Measurements from ENCODE around the gene COQ7.

The COQ7 gene

DNA sequence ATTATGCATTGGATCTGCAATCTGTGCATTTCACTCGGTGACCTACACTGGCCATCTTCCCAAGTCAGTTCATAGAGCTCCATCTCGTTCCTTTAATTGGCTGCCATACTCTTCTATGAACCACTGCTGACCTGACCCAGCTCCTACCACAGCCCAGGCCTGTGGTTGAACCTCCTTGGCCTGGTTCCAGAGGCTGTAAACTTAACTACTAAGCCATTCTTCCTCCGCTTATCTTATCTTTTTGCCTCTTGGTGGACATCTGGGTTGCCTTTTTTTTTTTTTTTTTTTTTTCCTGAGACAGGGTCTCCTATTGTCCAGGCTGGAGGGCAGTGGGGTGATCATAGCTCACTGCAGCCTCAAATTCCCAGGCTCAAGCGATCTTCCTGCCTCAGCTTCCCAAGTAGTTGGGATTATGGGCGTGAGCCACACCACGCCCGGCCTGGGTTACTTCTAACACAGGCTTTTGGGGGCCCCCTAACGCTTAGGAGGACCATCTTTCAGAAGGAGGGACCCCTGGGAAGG, 18.3 kb downstream of the COQ7 start:
- in situ Hi-C loops (cut with HindIII; ENCODE audit: low sequenced_read_pairs) = no loop called here

DNA sequence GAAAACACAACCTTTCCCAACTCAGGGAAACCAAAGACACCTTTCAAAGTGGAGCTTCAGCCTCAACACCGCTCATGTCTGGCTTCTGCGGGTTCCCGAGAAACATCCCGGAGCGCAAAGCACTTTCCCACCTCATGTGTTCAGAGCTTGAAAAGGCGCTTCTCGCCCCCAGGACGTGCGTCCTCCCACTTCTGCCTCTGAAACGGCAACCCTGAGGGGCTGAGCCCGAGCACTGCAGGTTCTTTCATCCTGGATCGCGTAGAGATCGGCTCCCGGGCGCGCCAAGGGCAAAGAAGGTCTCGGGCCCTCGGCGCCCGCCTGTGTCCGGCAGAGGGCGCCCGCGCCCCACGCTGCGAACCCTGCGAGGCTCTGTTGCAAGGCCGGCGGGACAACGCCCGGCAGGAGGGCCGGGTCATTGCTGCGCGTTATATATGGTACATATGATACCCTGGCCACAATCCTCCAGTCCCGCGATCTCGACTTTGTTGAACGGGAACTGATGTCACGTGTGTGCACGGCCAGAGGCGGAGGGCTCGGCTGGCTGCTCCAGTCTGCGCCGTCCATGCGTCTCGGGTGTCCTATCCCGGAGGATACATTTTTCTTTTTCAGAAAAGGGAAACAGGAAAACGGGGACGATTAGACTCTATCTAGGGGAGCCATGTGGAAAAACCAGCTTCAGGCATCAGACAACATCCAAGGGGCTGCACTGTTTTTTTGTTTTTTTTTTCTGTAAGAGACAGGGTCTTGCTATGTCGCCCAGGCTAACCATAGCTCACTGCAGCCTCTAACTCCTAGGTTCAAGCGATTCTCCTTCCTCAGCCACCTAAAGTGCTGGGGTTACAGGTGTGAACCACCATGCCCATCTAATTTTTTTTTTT, 19.1 kb downstream of the COQ7 start:
- in situ Hi-C loops (cut with HindIII; ENCODE audit: low sequenced_read_pairs) = no loop called here

DNA sequence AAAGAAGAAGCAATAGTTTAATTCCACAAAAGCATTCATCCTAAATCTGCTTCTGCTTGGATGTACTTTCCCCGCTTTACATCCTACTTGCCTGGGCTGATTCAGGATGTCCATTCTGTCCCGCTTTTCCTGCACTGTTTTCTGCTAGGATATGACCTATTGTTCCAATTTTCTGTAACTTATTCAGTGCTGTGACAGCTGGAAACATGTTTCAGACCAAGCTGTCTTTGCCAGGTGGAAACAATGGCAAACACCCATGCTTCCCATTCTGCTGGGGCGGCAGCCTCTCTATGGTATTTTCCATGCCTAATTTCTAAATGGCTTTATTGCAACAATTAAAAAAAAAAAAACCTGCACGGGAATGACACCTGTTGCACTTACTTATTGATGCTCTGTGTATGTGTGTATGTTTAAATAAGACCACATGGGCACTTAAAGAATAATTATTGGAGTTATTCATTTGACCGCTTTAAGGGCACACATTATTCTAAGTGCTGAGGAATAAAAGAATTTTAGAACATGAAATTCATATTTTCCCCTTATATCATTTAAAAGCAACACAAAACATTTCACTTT, 21.0 kb downstream of the COQ7 start:
- in situ Hi-C loops (cut with HindIII; ENCODE audit: low sequenced_read_pairs) = no loop called here

DNA sequence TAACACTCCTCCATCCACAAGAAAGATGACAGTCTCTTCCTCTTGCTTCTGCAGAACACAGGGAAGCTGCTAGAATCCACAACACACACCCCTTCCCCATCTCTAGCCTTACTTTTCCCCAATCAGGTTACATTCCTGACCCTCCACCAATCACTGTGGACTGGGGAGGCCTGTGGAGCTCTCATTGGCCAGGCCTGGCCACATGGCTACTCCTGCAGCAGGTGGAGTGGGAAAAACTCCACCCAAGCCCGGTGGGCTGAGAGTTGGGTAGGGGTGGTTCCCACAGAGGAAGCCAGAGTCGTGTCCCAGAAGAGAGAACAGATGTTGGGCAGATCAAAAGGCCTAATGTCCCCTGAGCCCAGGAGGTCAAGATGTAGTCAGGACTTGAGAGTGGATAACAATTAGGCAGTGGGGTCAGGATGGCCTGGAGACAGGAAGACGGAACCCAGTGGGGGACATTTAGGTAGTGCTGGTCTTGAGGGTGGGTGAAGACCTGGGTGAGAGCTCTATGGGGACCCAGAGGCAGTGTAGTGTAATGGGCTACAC, 22.1 kb downstream of the COQ7 start:
- in situ Hi-C loops (cut with HindIII; ENCODE audit: low sequenced_read_pairs) = no loop called here

DNA sequence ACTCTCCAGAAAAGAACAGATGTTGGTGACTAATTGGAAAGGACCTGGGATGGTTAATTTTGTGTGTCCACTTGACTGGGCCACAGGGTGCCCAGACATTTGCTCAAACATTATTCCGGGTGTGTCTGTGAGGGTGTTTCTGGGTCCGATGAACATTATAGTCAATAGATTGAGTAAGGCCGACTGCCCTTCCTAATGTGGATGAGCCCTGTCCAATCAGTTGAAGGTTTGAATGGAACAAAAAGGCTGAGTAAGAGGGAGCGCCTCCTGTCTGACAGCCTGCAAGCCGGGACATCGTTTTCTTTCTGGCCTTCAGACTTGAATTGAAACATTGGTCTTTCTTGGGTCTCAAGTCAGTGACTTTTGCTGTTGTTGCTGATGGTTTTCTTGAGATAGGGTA, 23.5 kb downstream of the COQ7 start:
- in situ Hi-C loops (cut with HindIII; ENCODE audit: low sequenced_read_pairs) = no loop called here

DNA sequence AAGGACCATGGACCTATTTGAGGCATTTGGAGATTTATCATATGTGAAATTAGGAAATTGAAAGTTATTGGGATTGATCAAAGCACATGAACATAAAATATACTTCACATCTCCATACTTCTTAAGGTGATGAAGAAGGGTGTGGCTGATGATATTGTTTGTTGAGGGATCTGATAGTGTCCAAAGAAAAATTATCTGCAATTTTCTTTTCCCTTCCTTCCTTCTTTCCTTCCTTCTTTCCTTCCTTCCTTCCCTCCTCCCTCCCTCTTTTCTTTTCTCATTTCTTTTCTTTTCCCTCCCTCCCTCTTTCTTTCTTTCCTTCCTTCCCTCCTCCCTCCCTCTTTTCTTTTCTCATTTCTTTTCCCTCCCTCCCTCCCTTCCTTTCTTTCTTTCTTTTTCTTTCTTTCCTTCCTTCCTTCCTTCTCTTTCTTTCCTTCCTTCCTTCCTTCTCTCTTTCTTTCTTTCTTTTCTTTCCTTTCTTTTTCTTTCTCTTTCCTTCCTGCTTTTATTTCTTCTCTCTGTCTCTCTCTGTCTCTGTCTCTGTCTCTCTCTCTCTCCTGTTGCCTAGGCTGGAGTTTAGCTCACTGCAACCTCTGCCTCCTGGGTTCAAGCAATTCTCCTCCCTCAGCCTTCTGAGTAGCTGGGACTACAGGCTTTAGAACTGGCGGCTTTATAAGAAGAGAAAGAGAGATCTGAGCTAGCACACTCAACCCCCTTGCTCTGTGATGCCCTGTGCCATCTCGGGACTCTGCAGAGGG, 25.4 kb downstream of the COQ7 start:
- in situ Hi-C loops (cut with HindIII; ENCODE audit: low sequenced_read_pairs) = no loop called here

DNA sequence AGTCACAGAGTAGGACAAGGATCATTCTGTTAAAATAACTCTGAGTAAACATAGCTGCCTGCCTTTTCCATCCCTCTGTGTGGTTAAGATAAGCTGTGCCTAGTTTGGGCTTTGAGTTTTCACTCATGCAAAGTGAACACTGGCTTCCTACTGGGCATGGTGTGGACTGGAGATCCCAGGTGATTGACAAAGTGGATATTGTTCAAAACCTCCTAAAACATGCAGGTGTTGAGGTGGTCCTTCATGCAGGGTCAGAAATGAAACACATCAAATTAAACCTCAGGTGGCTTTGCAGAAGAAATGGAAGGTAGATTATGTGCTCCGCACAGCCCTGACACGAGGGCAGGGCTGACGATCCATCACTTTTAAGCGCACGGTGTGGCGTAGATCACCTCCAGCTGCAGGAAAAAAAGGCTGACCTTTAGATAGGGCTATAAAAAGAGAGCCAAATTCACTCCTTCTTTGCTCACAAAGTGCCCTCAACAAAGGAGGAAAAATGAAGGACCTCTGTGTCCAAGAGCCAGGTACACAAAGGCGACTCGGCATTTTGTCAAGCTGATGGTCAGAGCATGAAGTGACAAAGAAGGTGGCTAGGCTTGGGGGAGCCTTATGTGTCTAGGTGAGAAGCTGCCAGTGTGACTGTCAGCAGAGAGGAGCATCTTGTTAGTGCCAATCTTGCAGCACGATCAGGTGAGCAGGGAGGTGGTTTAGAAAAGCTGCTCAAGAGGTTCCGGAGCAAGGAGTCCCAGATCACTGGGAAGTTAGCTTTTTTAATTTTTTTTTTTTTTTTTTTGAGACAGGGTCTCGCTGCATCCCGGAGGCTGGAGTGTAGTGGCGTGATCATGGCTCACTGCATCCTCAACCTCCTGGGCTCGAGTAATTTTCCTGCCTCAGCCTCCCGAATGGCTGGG, 26.5 kb downstream of the COQ7 start:
- in situ Hi-C loops (cut with HindIII; ENCODE audit: low sequenced_read_pairs) = no loop called here

DNA sequence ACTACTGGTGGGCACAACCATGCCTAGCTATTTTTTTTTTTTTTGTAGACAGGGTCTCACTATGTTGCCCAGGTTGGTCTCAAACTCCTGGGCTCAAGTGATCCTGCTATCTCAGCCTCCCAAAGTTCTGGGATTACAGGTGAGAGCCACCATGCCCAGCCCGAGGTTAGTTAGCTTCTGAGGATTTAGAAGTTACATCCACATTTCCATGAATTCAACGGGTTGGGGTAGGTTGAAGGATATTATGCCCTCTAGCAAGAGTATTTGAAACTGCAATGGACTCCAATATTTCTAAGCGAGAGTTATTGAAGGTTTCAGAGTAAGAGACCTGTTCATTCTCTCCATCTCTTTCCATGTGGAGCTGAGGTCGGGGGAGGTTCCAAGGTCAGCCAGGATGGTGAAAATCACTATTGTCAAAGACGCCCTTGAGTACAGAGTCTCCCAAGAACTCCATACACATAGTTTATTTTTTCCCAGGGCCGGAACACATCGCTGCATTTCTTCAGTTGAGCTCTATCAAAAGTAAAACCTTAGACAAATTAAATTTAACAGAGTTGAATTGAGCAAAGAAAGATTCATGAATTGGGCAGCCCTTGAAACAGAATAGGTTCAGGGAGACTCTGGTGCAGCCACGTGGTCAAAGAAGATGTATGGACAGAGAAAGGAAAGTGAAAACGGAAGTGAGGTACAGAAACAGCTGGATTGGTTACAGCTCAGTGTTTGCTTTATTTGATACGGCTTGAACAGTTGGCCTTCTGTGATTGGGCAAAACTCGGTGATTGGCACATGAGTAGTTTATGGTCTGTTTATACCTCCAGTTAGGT, 27.3 kb downstream of the COQ7 start:
- in situ Hi-C loops (cut with HindIII; ENCODE audit: low sequenced_read_pairs) = loop anchor here (5.0 kb wide), 1 partner anchor 88 kb away; no protein-coding TSS in a partner anchor

DNA sequence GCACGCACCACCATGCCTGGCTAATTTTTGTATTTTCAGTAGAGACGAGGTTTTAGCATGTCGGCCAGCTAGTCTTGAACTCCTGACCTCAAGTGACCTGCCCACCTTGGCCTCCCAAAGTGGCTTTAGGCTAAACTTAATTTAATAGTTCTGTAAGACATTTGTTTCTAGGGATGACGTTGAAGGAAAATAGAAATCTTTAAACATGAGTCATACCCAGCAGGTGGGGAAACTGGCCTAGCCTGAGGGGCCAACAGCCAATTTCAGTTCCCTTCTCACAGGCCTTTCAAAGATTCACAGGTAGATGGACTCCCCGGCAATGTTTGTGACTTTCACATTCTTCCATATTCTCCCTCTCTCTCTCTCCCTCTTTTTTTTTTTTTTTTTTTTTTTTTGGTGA, 28.2 kb downstream of the COQ7 start:
- in situ Hi-C loops (cut with HindIII; ENCODE audit: low sequenced_read_pairs) = loop anchor here (5.0 kb wide), 1 partner anchor 87 kb away; no protein-coding TSS in a partner anchor

DNA sequence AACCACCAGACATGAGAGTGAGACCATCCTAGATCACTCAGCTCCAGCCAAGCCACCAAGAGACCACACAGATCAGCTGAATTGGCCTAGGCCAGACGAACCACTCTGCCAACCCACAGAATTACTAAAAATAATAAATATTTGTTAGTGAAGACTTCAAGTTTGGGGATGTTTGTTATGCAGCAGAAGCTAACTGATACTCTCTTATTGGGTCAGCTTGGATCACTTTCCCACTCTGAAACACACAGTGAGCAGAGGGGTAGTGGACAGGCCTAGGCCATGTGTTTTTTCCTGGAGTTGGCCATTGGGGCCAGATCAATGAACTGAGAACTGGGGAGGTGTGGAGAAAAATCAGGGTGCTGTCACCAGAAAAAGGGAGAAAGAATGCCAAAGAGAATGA, 30.8 kb downstream of the COQ7 start:
- in situ Hi-C loops (cut with HindIII; ENCODE audit: low sequenced_read_pairs) = loop anchor here (5.0 kb wide), 1 partner anchor 84 kb away; no protein-coding TSS in a partner anchor

DNA sequence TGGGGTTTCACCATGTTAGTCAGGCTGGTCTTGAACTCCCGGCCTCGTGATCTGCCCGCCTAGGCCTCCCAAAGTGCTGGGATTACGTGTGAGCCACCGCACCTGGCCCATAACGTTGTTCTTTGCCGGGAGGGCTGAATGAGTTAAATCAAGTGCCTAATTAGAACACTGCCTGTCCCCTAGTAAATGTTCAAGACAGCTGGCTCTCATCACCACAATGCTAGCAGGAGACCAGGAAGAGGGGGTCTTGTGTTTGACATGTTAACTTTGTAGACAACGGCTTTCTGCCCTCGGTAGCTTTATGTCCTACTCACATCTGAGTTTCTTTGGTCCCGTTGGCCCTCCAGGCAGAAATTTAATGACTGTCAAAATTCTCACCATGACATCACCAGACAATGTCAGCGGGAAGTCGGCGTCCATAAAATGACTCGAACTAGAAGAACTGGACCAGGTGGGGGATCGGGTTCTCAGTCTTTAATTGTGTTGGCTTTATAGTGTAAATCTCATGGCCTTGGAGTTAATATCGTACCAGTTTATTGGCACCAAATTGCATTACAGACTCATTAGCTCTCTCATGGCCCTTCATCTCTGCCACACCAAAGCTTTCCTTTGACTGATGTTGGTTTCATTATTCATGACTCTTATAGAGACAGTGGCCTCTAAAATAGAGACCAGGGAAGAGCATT, 34.9 kb downstream of the COQ7 start:
- in situ Hi-C loops (cut with HindIII; ENCODE audit: low sequenced_read_pairs) = no loop called here

DNA sequence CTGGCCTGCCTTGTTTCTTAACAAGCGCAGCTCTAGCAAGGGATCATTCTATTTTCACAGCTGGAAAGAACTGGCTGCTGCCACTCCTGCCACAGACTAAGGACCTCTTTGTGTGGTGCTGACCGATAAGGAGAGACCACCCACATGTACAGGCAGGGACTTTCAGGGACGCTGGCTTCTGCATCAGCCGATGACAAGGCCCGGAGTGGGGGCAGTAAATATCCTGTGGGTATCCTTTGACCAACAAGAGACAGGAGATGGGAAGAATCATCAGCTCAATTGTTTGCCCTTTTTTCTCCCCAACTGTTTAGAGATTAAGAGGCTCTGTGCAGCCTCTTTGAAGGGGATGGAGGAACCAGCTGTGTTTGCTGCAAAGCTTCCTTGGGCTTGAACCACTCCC, 37.2 kb downstream of the COQ7 start:
- in situ Hi-C loops (cut with HindIII; ENCODE audit: low sequenced_read_pairs) = no loop called here

DNA sequence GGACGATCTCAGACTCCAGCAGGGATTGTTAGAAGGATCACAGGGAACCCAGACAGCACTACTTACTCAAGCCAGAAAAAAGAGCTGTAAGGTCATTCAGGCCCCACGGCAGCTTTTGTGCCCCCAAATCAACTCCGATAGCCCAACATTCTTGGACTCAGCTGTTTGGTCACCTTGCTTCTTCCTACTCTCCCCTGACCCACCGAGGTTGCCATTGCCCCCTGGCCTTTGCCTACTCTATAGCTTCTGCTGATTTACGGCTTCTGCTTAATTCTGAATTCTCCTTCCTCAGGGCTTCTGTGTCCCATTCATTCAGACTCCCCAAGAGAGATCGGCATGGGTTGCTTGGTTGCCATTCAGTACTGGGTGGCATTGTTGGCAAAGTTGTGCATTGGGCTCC, 37.7 kb downstream of the COQ7 start:
- in situ Hi-C loops (cut with HindIII; ENCODE audit: low sequenced_read_pairs) = no loop called here

DNA sequence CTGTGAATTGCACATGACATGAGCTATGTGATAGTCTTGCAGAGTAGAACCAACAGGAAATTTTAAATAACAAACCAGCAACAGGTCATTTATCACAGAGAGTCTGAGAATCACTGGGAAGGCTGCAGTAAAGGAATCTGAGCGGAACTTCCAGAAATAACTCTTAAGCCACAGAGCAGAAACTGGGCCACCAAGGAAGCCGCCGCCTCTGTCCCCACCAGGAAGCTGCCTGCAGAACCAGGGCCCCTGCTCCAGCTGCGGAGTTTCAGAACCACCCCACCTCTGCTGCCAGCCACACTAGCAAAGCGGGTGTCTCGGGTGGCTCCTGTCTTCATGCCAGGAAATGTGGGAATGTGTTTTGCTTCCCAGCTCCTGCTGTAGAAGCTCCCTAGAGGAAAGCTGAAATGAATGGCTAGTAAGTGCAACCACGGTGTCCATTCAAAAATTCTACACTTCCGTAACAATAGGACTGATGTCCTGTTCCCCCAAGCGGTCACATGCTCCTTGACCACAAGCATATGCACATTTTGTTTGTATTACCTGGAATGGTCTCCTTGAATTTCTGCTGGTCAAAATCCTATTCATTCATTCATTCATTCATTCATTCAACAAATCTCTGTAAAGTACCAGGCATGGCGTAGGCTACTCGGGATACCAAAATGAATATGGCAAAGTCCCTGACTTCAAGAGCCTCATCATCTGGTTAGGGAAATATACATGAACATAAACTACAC, 38.6 kb downstream of the COQ7 start:
- in situ Hi-C loops (cut with HindIII; ENCODE audit: low sequenced_read_pairs) = no loop called here

DNA sequence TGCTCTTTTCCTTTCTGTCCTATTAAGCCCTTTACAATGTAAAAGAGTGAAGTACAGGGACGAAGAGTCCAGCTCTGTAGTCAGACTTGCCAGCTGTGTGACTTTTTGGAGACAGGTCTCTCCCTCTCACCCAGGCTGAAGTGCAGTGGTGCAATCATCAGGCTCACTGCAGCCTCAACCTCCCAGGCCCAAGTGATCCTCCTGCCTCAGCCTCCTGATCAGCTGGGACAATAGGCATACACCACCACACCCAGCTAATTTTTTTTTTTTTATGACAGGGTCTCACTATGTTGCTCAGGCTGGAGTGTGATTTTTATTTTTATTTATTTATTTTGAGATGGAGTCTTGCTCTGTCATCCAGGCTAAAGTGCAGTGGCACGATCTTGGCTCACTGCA, 39.2 kb downstream of the COQ7 start:
- in situ Hi-C loops (cut with HindIII; ENCODE audit: low sequenced_read_pairs) = no loop called here

DNA sequence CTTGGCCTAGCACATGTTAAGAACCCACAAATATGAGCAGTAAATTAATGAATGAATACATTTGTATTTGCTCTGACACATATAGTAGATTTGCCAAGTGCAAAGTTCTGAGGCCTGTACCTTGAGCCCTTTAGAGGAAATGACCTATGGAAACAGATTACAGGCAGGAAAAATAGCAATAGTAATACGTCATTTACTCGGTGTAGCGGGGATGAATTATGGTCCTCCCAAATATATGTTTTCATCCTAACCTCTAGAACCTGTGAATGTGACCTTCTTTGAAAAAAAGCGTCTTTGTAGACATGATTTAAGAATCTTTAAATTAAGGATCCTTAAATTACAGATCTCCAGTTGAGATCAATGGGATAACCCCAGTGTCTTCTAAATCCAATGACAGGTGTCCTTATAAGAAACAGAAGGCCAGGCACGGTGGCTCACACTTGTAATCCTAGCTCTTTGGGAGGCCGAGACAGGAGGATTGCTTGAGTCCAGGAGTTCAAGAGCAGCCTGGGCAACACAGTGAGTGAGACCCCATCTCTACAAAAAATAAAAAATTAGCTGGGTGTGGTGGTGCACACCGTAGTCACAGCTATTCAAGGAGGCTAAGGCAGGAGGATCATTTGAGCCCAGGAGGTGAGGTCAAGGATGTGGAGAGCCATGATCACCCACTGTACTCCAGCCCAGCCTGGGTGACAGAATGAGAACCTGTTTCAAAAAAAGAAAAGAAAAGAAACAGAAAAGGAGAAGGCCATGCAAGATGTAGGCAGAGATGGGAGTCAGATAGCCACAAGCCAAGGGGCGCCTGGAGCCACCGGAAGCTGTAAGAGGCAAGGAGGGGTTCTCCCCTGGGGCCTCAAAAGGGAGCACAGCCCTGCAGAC, 41.2 kb downstream of the COQ7 start:
- in situ Hi-C loops (cut with HindIII; ENCODE audit: low sequenced_read_pairs) = no loop called here

DNA sequence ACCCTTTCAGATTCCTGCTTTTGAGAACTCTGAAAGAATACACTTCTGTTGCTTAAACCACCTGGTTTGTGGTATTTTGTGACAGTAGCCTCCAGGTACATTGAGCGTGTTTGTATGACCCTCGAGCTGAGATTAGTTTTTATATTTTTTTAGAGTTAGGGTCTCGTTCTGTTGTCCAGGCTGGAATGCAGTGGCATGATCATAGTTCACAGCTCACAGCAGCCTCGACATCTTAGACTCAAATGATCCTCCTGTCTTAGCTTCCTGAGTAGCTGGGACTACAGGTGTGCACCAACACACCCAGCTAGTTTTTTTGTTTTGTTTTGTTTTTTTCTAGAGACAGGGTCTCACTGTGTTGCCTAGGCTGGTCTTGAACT, 41.9 kb downstream of the COQ7 start:
- in situ Hi-C loops (cut with HindIII; ENCODE audit: low sequenced_read_pairs) = no loop called here

Measured in DLD1 (cell line).